ENCODE results near the gene MEGF6. TPM values are rescaled to one million over a fixed set of nuclear protein-coding genes. Genes with fewer than 3 reads are reported as not detected.

MEGF6 gene
- total RNA-seq, 1 donor from 2014 or later = 198 TPM

GRCh38 chr1:3459051-3459908 is 152.0 kb downstream of the MEGF6 start:
- TF ChIP-seq, protein P1, sequence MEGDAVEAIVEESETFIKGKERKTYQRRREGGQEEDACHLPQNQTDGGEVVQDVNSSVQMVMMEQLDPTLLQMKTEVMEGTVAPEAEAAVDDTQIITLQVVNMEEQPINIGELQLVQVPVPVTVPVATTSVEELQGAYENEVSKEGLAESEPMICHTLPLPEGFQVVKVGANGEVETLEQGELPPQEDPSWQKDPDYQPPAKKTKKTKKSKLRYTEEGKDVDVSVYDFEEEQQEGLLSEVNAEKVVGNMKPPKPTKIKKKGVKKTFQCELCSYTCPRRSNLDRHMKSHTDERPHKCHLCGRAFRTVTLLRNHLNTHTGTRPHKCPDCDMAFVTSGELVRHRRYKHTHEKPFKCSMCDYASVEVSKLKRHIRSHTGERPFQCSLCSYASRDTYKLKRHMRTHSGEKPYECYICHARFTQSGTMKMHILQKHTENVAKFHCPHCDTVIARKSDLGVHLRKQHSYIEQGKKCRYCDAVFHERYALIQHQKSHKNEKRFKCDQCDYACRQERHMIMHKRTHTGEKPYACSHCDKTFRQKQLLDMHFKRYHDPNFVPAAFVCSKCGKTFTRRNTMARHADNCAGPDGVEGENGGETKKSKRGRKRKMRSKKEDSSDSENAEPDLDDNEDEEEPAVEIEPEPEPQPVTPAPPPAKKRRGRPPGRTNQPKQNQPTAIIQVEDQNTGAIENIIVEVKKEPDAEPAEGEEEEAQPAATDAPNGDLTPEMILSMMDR (IDR thresholded peaks at IDR 0.05; ENCODE audit: unreplicated experiment) = no peak
- peaks cover 4% of the 10 kb centered on the region for H3K27me3 Mint-ChIP-seq (ENCODE audit: unreplicated experiment)
- H3K9me3 Mint-ChIP-seq (ENCODE audit: unreplicated experiment) = no peaks in the 10 kb centered on the region
- H3K27ac Mint-ChIP-seq (ENCODE audit: unreplicated experiment) = no peak overlapping the region
- no peak overlapping the region for H3K4me3 Mint-ChIP-seq (ENCODE audit: unreplicated experiment)
- H3K36me3 Mint-ChIP-seq (ENCODE audit: low read depth, unreplicated experiment) = no peaks in the 10 kb centered on the region
- DNase-seq (ENCODE audit: low spot score) = no peak
- peaks cover 15% of the 10 kb centered on the region for H3K4me1 Mint-ChIP-seq (ENCODE audit: unreplicated experiment)

DNA sequence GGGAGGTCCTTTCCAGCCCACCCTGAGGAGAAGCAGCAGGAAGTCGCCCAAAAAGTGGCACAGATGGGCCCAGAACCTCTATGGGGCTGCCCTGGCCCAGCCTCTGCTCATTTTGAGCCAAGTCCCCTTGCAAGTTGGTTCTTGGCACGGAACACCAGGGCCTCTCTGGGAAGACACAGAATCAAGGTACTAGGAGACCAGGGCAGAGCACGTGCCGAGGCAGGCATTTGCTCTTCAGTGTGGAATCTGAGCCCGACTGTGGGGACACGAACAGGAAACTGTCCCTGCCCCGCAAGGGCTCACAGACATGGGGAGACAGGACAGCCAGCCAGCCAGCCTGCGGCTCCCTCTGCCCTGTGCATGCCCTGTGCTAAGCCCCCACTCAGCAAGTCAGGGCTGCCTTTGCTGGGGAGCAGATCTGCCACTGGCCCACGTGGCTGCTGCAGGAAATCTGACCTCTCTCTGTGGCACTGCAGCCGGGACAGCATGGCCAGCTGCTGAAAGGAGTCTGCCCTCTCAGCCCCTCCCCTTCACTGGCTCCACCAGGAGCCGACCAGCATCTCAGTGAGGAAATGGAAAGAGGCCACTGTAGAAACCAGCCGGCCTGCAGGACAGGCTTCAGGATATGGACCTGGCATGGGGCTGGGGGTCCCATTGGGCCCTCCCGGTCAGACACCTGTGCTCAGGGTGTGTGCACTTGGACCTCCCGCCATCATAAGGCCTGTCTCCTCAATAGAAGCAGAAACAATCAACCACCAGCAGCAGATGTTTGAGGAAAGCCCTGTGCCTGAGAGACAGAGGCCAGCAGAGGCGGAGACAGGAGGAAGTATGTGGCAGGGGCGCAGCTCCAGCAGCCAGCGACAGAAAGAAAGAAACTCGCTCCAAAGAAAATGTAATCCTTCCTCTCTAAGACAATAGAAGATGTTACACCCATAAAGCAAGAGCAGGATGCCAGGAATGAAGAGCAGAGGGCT is 153.1 kb downstream of the MEGF6 start:
- H3K27ac Mint-ChIP-seq (ENCODE audit: unreplicated experiment) = peak overlapping the region; percentile 19
- TF ChIP-seq, protein P1 (IDR thresholded peaks at IDR 0.05; ENCODE audit: unreplicated experiment) = no peak
- no peaks in the 10 kb centered on the region for H3K36me3 Mint-ChIP-seq (ENCODE audit: low read depth, unreplicated experiment)
- DNase-seq (ENCODE audit: low spot score) = no peak
- H3K4me1 Mint-ChIP-seq (ENCODE audit: unreplicated experiment) = peaks cover 15% of the 10 kb centered on the region
- H3K9me3 Mint-ChIP-seq (ENCODE audit: unreplicated experiment) = no peaks in the 10 kb centered on the region
- H3K27me3 Mint-ChIP-seq (ENCODE audit: unreplicated experiment) = peaks cover 4% of the 10 kb centered on the region
- no peak overlapping the region for H3K4me3 Mint-ChIP-seq (ENCODE audit: unreplicated experiment)

DNA sequence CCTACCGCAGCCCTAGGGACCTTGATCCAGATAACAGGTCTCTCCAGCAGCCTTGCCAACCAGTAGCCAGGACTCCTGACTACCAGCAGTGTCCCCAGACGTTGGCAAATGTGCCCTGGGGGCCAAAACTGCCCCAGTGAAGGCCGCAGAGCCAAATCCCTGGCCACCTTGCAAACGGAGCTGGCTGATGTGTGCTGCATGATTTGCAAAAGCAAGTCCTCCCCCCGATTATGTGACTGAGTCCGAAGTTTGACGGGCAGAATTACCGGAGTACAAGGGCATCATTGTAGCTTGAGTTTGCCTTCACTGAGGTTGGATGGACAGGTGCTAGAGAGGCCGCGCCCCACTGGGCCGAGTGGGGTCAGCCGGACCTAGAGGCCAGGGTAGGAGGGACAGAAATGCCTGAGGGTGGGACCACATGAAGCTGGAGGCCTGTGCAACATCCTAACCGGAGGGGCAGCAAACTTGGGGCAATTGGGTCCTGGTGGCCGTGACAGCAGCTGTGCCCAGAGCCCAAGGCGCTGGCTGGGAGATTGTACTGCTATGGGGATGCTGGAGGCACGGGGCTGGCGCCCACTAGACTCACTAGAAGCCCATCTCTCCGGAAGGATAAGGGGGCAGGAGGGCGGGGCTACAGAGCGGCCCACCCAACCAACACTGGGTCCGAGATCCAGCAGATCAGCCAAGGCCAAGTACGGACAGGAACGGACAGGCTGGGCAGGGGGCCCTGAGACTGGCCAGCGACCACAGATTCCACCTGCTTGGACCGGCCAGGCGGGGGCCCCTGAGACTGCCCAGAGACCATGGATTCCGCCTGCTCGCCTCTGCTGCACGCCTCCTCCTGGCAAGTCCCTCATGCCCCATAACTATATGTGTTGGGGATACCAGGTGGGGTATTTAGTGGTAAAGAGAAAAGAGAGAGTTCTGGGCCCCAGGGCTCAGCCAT is 154.1 kb downstream of the MEGF6 start:
- no peaks in the 10 kb centered on the region for H3K36me3 Mint-ChIP-seq (ENCODE audit: low read depth, unreplicated experiment)
- H3K9me3 Mint-ChIP-seq (ENCODE audit: unreplicated experiment) = no peaks in the 10 kb centered on the region
- H3K27ac Mint-ChIP-seq (ENCODE audit: unreplicated experiment) = no peak overlapping the region
- H3K4me1 Mint-ChIP-seq (ENCODE audit: unreplicated experiment) = peaks cover 15% of the 10 kb centered on the region
- TF ChIP-seq, protein P1 (IDR thresholded peaks at IDR 0.05; ENCODE audit: unreplicated experiment) = no peak
- no peak for DNase-seq (ENCODE audit: low spot score)
- H3K4me3 Mint-ChIP-seq (ENCODE audit: unreplicated experiment) = no peak overlapping the region
- peaks cover 4% of the 10 kb centered on the region for H3K27me3 Mint-ChIP-seq (ENCODE audit: unreplicated experiment)

DNA sequence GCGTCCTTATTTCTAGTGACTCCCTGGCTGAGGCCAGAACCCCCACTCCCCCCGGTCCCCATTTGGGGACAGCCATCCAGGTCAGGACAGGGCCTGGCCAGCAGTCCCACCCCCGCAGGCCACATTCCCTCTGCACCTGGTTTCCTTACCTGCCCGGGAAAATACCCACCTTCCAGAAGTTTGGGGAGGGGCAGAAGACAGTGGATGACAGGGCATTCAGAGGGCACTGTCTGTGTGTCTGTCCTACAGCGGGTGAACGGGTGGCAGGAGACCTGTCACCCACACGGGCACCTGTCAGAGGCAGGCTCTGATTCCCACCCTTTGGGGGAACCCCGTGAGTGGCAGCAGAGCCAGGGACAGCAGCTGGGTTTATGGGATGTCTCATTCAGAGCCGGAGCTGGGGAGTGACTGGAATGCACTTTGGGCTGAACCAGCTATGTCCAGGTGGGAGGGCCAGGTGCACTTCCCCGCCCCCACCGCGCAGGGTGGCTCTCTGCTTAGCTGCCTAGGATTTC is 154.8 kb downstream of the MEGF6 start:
- H3K4me3 Mint-ChIP-seq (ENCODE audit: unreplicated experiment) = no peak overlapping the region

More for the DNA sequence above, 154.8 kb downstream of the MEGF6 start:
- no peaks in the 10 kb centered on the region for H3K9me3 Mint-ChIP-seq (ENCODE audit: unreplicated experiment)
- no peak for DNase-seq (ENCODE audit: low spot score)
- TF ChIP-seq, protein P1 (IDR thresholded peaks at IDR 0.05; ENCODE audit: unreplicated experiment) = no peak
- H3K27ac Mint-ChIP-seq (ENCODE audit: unreplicated experiment) = no peak overlapping the region
- no peaks in the 10 kb centered on the region for H3K36me3 Mint-ChIP-seq (ENCODE audit: low read depth, unreplicated experiment)
- peaks cover 4% of the 10 kb centered on the region for H3K27me3 Mint-ChIP-seq (ENCODE audit: unreplicated experiment)
- peaks cover 15% of the 10 kb centered on the region for H3K4me1 Mint-ChIP-seq (ENCODE audit: unreplicated experiment)

Measured in endothelial cell (in vitro differentiated cells).